Measurements from ENCODE around the gene CTBP1. TPM values are rescaled to one million over a fixed set of nuclear protein-coding genes. Genes with fewer than 3 reads are reported as not detected.

Gene CTBP1
- total and polyA plus RNA-seq, 9 of the 15 experiments (the other 6 are each of a cell fraction or from before 2014, with no cell fraction given), result 14.5 to 162 (median 68.2) TPM

DNA sequence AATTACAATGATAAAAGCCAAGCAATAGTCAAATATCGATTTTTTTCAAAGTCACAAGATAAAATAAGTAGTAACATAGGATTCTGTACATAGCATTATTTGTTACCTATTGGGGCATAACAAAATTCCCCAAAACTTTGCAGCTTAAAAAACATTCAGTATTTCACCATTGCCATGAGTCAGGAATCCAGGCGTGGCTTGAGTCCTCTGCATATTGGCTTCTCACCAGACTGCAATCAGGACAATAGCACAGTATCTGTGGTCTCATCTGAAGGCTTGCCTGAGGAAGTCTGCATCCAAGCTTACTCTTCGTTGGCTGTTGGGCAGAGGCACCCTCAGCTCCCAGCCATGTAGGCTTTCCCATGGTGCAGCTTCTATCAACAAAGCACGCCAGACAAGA lies 6.2 kb upstream of the CTBP1 start:
- H3K79me2 ChIP-seq (ENCODE audit: control insufficient read depth, insufficient read depth, low read length), result peaks cover 7% of the 10 kb centered on the region; the same call in 2 of the 3 replicates
- no peak for DNase-seq (ENCODE audit: extremely low read depth in 1 of 4, low spot score in 3 of 4)

GRCh38 chr4:1253831-1254230 lies 4.9 kb upstream of the CTBP1 start:
- no peak overlapping the region for H3K4me3 ChIP-seq
- intact Hi-C loops (cut with micrococcal nuclease), result no loop called here
- peaks cover 2 to 4% of the 10 kb centered on the region in 2 experiments; a peak in 2 of 5 replicates for H3K27me3 ChIP-seq (ENCODE audit: control insufficient read depth in 2 of 2, insufficient read depth in 2 of 2, low read length in 2 of 2)
- no peak for DNase-seq (ENCODE audit: extremely low read depth in 1 of 4, low spot score in 3 of 4)
- no peak overlapping the region for H2AFZ ChIP-seq (ENCODE audit: low read depth, low read length)
- no peak for ATAC-seq
- no peak overlapping the region for H3K4me2 ChIP-seq (ENCODE audit: insufficient read depth, low read length)
- H3K9ac ChIP-seq (ENCODE audit: insufficient read depth in 1 of 2, low read depth in 2 of 2, low read length in 2 of 2), result no peak overlapping the region
- H3K4me1 ChIP-seq (replicated peaks in 1 of 2; ENCODE audit: control insufficient read depth in 2 of 2, insufficient read depth in 2 of 2, low read length in 2 of 2), result peaks cover 4 to 23% of the 10 kb centered on the region in 2 experiments; a peak in 4 of 5 replicates
- H4K20me1 ChIP-seq (replicated peaks; ENCODE audit: control insufficient read depth, insufficient read depth, low read length), result no peaks in the 10 kb centered on the region
- in situ Hi-C loops (cut with MboI), result no loop called here
- H3K36me3 ChIP-seq (ENCODE audit: control insufficient read depth, insufficient read depth, low read length), result peaks cover 11% of the 10 kb centered on the region; the same call in 1 of the 3 replicates
- CTCF ChIA-PET (ENCODE audit: low intra/inter-chr PET ratio), result no interaction called here
- BruUV-seq (replicated peaks), result no TSS peak
- no peak for FAIRE-seq
- POLR2A ChIA-PET, result no interaction called here
- H3K79me2 ChIP-seq (ENCODE audit: control insufficient read depth, insufficient read depth, low read length), result peaks cover 13% of the 10 kb centered on the region
- H3K9me3 ChIP-seq (replicated peaks; ENCODE audit: control insufficient read depth, insufficient read depth, low read depth, low read length), result peaks cover 8% of the 10 kb centered on the region
- WGBS (ENCODE audit: insufficient coverage, low coverage, missing lambda C conversion rate), result 63% methylated on average over 5 of the region's 5 CpGs
- H3K9me1 ChIP-seq (ENCODE audit: control insufficient read depth, insufficient read depth, low read length), result no peaks in the 10 kb centered on the region
- no peak overlapping the region for H3K27ac ChIP-seq (ENCODE audit: extremely low read depth, low read depth, low read length)
- TF ChIP-seq, protein P1, sequence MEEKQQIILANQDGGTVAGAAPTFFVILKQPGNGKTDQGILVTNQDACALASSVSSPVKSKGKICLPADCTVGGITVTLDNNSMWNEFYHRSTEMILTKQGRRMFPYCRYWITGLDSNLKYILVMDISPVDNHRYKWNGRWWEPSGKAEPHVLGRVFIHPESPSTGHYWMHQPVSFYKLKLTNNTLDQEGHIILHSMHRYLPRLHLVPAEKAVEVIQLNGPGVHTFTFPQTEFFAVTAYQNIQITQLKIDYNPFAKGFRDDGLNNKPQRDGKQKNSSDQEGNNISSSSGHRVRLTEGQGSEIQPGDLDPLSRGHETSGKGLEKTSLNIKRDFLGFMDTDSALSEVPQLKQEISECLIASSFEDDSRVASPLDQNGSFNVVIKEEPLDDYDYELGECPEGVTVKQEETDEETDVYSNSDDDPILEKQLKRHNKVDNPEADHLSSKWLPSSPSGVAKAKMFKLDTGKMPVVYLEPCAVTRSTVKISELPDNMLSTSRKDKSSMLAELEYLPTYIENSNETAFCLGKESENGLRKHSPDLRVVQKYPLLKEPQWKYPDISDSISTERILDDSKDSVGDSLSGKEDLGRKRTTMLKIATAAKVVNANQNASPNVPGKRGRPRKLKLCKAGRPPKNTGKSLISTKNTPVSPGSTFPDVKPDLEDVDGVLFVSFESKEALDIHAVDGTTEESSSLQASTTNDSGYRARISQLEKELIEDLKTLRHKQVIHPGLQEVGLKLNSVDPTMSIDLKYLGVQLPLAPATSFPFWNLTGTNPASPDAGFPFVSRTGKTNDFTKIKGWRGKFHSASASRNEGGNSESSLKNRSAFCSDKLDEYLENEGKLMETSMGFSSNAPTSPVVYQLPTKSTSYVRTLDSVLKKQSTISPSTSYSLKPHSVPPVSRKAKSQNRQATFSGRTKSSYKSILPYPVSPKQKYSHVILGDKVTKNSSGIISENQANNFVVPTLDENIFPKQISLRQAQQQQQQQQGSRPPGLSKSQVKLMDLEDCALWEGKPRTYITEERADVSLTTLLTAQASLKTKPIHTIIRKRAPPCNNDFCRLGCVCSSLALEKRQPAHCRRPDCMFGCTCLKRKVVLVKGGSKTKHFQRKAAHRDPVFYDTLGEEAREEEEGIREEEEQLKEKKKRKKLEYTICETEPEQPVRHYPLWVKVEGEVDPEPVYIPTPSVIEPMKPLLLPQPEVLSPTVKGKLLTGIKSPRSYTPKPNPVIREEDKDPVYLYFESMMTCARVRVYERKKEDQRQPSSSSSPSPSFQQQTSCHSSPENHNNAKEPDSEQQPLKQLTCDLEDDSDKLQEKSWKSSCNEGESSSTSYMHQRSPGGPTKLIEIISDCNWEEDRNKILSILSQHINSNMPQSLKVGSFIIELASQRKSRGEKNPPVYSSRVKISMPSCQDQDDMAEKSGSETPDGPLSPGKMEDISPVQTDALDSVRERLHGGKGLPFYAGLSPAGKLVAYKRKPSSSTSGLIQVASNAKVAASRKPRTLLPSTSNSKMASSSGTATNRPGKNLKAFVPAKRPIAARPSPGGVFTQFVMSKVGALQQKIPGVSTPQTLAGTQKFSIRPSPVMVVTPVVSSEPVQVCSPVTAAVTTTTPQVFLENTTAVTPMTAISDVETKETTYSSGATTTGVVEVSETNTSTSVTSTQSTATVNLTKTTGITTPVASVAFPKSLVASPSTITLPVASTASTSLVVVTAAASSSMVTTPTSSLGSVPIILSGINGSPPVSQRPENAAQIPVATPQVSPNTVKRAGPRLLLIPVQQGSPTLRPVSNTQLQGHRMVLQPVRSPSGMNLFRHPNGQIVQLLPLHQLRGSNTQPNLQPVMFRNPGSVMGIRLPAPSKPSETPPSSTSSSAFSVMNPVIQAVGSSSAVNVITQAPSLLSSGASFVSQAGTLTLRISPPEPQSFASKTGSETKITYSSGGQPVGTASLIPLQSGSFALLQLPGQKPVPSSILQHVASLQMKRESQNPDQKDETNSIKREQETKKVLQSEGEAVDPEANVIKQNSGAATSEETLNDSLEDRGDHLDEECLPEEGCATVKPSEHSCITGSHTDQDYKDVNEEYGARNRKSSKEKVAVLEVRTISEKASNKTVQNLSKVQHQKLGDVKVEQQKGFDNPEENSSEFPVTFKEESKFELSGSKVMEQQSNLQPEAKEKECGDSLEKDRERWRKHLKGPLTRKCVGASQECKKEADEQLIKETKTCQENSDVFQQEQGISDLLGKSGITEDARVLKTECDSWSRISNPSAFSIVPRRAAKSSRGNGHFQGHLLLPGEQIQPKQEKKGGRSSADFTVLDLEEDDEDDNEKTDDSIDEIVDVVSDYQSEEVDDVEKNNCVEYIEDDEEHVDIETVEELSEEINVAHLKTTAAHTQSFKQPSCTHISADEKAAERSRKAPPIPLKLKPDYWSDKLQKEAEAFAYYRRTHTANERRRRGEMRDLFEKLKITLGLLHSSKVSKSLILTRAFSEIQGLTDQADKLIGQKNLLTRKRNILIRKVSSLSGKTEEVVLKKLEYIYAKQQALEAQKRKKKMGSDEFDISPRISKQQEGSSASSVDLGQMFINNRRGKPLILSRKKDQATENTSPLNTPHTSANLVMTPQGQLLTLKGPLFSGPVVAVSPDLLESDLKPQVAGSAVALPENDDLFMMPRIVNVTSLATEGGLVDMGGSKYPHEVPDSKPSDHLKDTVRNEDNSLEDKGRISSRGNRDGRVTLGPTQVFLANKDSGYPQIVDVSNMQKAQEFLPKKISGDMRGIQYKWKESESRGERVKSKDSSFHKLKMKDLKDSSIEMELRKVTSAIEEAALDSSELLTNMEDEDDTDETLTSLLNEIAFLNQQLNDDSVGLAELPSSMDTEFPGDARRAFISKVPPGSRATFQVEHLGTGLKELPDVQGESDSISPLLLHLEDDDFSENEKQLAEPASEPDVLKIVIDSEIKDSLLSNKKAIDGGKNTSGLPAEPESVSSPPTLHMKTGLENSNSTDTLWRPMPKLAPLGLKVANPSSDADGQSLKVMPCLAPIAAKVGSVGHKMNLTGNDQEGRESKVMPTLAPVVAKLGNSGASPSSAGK (IDR thresholded peaks at IDR 0.05), result 0 out of 2 replicates have a peak, but pooled peaks have one; percentile 4
- no peak for TF ChIP-seq CBX5 (IDR thresholded peaks at IDR 0.05; ENCODE audit: borderline replicate concordance, low read depth)

More for the DNA sequence above, 6.2 kb upstream of the CTBP1 start:
- Histone ChIP-seq H3K27ac (ENCODE audit: extremely low read depth, low read depth, low read length) (no peak overlapping the region), H3K4me2 (ENCODE audit: insufficient read depth, low read length) (no peak overlapping the region), H3K4me1 (replicated peaks in 1 of 2; ENCODE audit: control insufficient read depth in 2 of 2, insufficient read depth in 2 of 2, low read length in 2 of 2) (peaks cover under 1 to 12% of the 10 kb centered on the region in 2 experiments; a peak in 3 of 5 replicates), H3K36me3 (ENCODE audit: control insufficient read depth, insufficient read depth, low read length) (peaks cover 11% of the 10 kb centered on the region; the same call in 1 of the 3 replicates), H4K20me1 (replicated peaks; ENCODE audit: control insufficient read depth, insufficient read depth, low read length) (no peaks in the 10 kb centered on the region), H2AFZ (ENCODE audit: low read depth, low read length) (no peak overlapping the region), H3K9me3 (replicated peaks; ENCODE audit: control insufficient read depth, insufficient read depth, low read depth, low read length) (peaks cover 8% of the 10 kb centered on the region), H3K9me1 (ENCODE audit: control insufficient read depth, insufficient read depth, low read length) (no peaks in the 10 kb centered on the region), H3K9ac (ENCODE audit: insufficient read depth in 1 of 2, low read depth in 2 of 2, low read length in 2 of 2) (no peak overlapping the region), H3K27me3 (ENCODE audit: control insufficient read depth in 2 of 2, insufficient read depth in 2 of 2, low read length in 2 of 2) (peaks cover 4 to 11% of the 10 kb centered on the region in 2 experiments; a peak in 3 of 5 replicates), H3K4me3 (no peak overlapping the region)
- intact Hi-C loops (cut with micrococcal nuclease) (no loop called here), in situ Hi-C loops (cut with MboI) (no loop called here)
- no peak for ATAC-seq
- FAIRE-seq, result no peak
- TF ChIP-seq BDP1 (IDR thresholded peaks at IDR 0.05; ENCODE audit: insufficient read depth, insufficient read length) (no peak), NFE2 (IDR thresholded peaks at IDR 0.05; ENCODE audit: low read depth) (0 out of 2 replicates have a peak, but pooled peaks have one; percentile 23), BCOR (IDR thresholded peaks at IDR 0.05) (no peak), SOX6 (IDR thresholded peaks at IDR 0.05) (peak; percentile 23; the same call in 1 of the 2 replicates)
- ChIA-PET CTCF (ENCODE audit: low intra/inter-chr PET ratio) (no interaction called here), POLR2A (interaction anchor here (1.0 kb wide), 1 partner anchor 12 kb away, joined by 3 read pairs; no protein-coding TSS in a partner anchor)
- WGBS (ENCODE audit: insufficient coverage, low coverage, missing lambda C conversion rate), result 0% methylated on average over 4 of the region's 4 CpGs
- BruUV-seq (replicated peaks), result no TSS peak

Data from K562 (cell line).